GM19240 (cell line): ENCODE data around the gene CDCA8.

Experiments
- DNase-seq: peaks from one replicate; pipeline ENCODE4 v3.0.0; 2011; ENCODE audit warnings: low spot score; ENCODE audit not compliant: insufficient read length

CDCA8 gene

GRCh38 chr1:37714689-37715088, 22.4 kb downstream of the CDCA8 start:
- no peak for DNase-seq

- no peak for DNase-seq
Observed at GRCh38 chr1:37716321-37716720, 24.0 kb downstream of the CDCA8 start.

GRCh38 chr1:37717631-37718030, 25.3 kb downstream of the CDCA8 start:
- DNase-seq, result no peak

GRCh38 chr1:37718181-37718900, 26.0 kb downstream of the CDCA8 start:
- no peak for DNase-seq

GRCh38 chr1:37718901-37719571, 26.7 kb downstream of the CDCA8 start:
- DNase-seq, result no peak

- no peak for DNase-seq
Observed at GRCh38 chr1:37719572-37720195, 27.4 kb downstream of the CDCA8 start.

GRCh38 chr1:37720231-37721130, 28.2 kb downstream of the CDCA8 start:
- no peak for DNase-seq

- no peak for DNase-seq
Observed at GRCh38 chr1:37721565-37721964, 29.2 kb downstream of the CDCA8 start.

GRCh38 chr1:37722181-37723071, 30.1 kb downstream of the CDCA8 start:
- no peak for DNase-seq

GRCh38 chr1:37723072-37723389, 30.7 kb downstream of the CDCA8 start:
- no peak for DNase-seq

- DNase-seq, result no peak
Observed at GRCh38 chr1:37723390-37724078, 31.2 kb downstream of the CDCA8 start.

GRCh38 chr1:37724575-37724974, 32.3 kb downstream of the CDCA8 start:
- DNase-seq, result no peak

GRCh38 chr1:37725851-37726613, 33.7 kb downstream of the CDCA8 start:
- no peak for DNase-seq

- DNase-seq, result no peak
Observed at GRCh38 chr1:37726751-37727585, 34.7 kb downstream of the CDCA8 start.

GRCh38 chr1:37728416-37728815, 36.1 kb downstream of the CDCA8 start:
- DNase-seq, result no peak

GRCh38 chr1:37730376-37730775, 38.1 kb downstream of the CDCA8 start:
- no peak for DNase-seq

GRCh38 chr1:37731312-37732019, 39.1 kb downstream of the CDCA8 start:
- no peak for DNase-seq
